Measurements from ENCODE around the gene WSCD1. TPM values are rescaled to one million over a fixed set of nuclear protein-coding genes. Genes with fewer than 3 reads are reported as not detected.

The WSCD1 gene
- total RNA-seq, 2 donors from 2014 or later: 19.5 to 22.3 TPM

DNA sequence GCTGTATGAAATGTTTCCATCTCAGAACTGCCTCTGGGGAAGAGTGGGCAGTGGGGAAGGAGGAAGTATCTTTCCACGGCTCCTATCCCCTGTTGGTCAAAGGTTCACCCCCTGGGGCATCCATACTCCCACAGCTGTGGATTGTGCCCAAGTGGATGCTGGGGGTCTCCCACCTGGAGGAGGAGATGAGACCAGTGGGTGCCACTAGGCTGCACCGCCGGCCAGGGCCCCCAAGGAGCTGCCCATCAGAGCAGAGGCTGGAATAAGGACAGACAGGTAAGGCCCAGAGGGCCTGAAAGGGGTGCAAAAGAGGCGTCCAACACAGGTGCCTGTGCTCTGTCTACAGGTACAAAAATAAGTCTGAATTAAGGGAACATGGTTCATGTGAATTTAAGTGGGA, 87.5 kb downstream of the WSCD1 start:
- intact Hi-C loops (cut with DNase I): no loop called here
- Histone ChIP-seq H3K4me1 (no peaks in the 10 kb centered on the region), H3K36me3 (no peaks in the 10 kb centered on the region), H3K27ac (no peak overlapping the region), H3K4me3 (no peak overlapping the region), H3K9ac (ENCODE audit: low read depth in 2 of 2, low read length in 2 of 2) (no peak overlapping the region), H3K27me3 (no peaks in the 10 kb centered on the region), H3K9me3 (no peaks in the 10 kb centered on the region)
- DNase-seq: no peak
- TF ChIP-seq, protein P1, sequence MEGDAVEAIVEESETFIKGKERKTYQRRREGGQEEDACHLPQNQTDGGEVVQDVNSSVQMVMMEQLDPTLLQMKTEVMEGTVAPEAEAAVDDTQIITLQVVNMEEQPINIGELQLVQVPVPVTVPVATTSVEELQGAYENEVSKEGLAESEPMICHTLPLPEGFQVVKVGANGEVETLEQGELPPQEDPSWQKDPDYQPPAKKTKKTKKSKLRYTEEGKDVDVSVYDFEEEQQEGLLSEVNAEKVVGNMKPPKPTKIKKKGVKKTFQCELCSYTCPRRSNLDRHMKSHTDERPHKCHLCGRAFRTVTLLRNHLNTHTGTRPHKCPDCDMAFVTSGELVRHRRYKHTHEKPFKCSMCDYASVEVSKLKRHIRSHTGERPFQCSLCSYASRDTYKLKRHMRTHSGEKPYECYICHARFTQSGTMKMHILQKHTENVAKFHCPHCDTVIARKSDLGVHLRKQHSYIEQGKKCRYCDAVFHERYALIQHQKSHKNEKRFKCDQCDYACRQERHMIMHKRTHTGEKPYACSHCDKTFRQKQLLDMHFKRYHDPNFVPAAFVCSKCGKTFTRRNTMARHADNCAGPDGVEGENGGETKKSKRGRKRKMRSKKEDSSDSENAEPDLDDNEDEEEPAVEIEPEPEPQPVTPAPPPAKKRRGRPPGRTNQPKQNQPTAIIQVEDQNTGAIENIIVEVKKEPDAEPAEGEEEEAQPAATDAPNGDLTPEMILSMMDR (IDR thresholded peaks at IDR 0.05): no peak

DNA sequence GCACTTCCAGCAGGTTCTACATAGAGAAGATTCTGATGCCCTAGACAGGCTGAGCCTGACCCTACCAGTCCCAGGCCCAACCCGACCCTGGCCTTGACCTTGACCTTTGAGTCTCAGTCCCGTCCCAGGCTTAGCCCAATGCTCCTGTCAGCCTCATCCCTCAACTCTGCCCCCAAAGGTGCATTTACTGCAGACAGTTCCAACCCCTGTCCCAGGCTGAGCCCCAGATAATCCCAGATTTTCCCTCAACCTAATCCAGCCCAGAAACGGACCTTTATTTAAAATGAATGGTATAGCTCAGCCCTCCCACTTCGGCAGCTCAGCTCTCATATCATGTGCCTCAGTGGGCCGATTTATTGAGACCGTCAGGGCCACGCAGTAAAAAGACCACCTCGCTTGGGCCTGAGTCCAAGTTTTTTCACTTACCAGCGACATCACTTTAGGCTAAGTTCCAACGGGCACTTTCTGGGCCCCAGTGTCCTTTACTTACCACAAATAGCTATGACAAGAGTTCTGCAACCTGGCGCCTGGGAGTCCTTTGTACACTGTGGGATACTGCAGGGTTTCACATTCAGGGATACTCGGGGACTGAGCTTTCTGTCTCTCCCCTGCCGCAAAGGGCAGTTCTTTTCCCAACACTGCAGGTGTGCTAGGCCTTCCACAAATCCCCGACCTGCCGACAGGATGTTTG, 89.5 kb downstream of the WSCD1 start:
- DNase-seq: no peak
- Histone ChIP-seq H3K36me3 (no peaks in the 10 kb centered on the region), H3K4me3 (no peak overlapping the region), H3K27ac (no peak overlapping the region), H3K9me3 (no peaks in the 10 kb centered on the region), H3K4me1 (no peaks in the 10 kb centered on the region), H3K27me3 (no peaks in the 10 kb centered on the region), H3K9ac (ENCODE audit: low read depth in 2 of 2, low read length in 2 of 2) (no peak overlapping the region)
- intact Hi-C loops (cut with DNase I): no loop called here
- TF ChIP-seq, protein P1 (IDR thresholded peaks at IDR 0.05): no peak

DNA sequence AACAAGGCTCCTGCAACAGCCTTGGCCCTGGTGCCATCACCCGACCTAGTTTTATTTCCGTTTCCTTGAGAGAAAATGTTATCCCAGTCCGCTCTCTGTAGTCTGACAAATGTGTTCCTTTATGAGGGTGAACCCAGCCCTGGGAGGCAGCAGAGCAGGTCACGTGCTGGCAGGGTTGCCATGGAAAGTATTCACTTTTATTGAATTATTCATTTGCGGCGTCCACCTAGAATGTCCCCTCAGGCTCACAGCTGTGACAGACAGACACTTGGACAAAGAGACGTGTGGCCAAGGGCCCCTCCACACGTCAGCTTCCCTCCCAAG, 90.0 kb downstream of the WSCD1 start:
- intact Hi-C loops (cut with DNase I): no loop called here
- Histone ChIP-seq H3K27ac (no peak overlapping the region), H3K27me3 (no peaks in the 10 kb centered on the region), H3K36me3 (no peaks in the 10 kb centered on the region), H3K4me3 (no peak overlapping the region), H3K9me3 (no peaks in the 10 kb centered on the region), H3K4me1 (no peaks in the 10 kb centered on the region), H3K9ac (ENCODE audit: low read depth in 2 of 2, low read length in 2 of 2) (no peak overlapping the region)
- TF ChIP-seq, protein P1 (IDR thresholded peaks at IDR 0.05): no peak
- DNase-seq: no peak

DNA sequence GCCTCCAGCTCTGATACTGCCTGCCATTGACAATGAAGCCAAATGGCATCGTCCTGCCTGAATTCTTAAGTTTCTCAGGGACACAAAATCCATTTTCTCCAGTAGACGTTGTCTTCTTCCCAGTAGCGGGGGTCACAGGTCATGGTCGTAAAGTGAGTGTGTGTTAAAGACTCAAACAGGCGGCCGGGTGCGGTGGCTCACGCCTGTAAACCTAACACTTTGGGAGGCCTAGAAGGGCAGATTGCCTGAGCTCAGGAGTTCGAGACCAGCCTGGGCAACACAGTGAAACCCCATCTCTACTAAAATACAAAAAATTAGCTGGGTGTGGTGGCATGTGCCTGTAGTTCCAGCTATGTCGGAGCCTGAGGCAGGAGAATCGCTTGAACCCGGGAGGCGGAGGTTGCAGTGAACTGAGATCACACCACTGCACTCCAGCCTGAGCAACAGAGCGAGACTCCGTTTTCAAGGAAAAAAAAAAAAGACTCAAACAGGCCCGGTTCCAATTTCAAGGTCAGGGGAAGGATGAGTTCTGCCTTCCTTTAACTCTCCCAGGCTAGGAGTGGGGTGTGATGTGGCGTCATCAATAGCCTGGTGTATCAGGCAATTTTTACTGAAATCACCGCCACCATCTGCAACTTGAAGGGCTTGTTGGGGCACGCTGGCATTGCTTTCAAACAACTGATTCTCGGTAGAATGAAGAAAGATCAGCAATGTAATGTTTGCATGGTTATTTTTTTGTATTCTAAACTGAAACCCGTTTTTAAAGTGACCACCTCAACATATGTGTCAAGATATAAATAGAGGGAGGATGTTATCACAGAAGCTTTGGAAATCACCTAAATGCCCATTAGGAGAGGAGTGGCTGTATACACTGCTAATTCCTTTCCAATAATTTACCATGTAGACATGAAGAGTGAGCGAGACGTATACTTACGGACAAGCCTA, 91.0 kb downstream of the WSCD1 start:
- no peak overlapping the region for H3K4me3 ChIP-seq
- H3K27ac ChIP-seq: no peak overlapping the region
- DNase-seq: no peak
- TF ChIP-seq, protein P1 (IDR thresholded peaks at IDR 0.05): no peak
- no peak overlapping the region for H3K9ac ChIP-seq (ENCODE audit: low read depth in 2 of 2, low read length in 2 of 2)
- H3K4me1 ChIP-seq: no peaks in the 10 kb centered on the region
- H3K27me3 ChIP-seq: no peaks in the 10 kb centered on the region
- H3K9me3 ChIP-seq: no peaks in the 10 kb centered on the region
- intact Hi-C loops (cut with DNase I): no loop called here
- H3K36me3 ChIP-seq: no peaks in the 10 kb centered on the region

DNA sequence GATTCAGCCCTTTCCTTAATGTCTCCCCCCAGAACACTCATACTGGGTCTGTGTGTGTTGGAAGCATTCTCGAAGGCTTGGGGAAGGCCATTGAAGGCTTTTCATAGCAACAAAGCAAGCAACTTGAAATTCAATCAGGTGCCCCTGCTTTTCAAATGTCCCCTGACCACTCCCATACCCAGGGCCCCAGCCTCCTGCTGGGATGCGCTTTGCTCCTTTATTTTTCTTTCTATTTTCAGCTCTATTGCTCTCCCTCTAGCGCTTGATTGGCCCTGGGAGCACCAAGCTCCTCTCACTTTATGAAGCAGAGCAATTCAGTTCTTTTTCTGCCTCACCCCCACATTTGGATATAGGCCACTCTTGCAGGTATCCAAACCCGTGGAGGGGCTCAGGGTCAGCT, 92.0 kb downstream of the WSCD1 start:
- Histone ChIP-seq H3K4me1 (no peaks in the 10 kb centered on the region), H3K9me3 (no peaks in the 10 kb centered on the region), H3K9ac (ENCODE audit: low read depth in 2 of 2, low read length in 2 of 2) (no peak overlapping the region), H3K27me3 (no peaks in the 10 kb centered on the region), H3K36me3 (no peaks in the 10 kb centered on the region), H3K4me3 (no peak overlapping the region), H3K27ac (no peak overlapping the region)
- TF ChIP-seq, protein P1 (IDR thresholded peaks at IDR 0.05): no peak
- intact Hi-C loops (cut with DNase I): no loop called here
- no peak for DNase-seq
